Lower lobe of right lung (tissue), 2 donors: ENCODE measurements around the gene NRN1. TPM values are rescaled to one million over a fixed set of nuclear protein-coding genes. Genes with fewer than 3 reads are reported as not detected.

Experiments
- ATAC-seq, 2 donors: fragments of 200-7000 bp; cut with Tn5 transposase; one replicate each; pipeline ENCODE4 v1.9.1; 2020 to 2022; ENCODE audit warnings: mild to moderate bottlenecking in 2 of 2, moderate library complexity in 2 of 2
- DNase-seq: peaks from one replicate; pipeline ENCODE4 v3.0.0-alpha.2; 2020
- H3K27ac ChIP-seq: fragments of 200-600 bp; one replicate; pipeline ENCODE4 v1.8.0; 2022
- H3K27me3 ChIP-seq: fragments of 200-600 bp; one replicate; pipeline ENCODE4 v1.8.0; 2022; ENCODE audit warnings: low read depth
- H3K36me3 ChIP-seq: fragments of 200-600 bp; one replicate; pipeline ENCODE4 v1.8.0; 2022; ENCODE audit warnings: mild to moderate bottlenecking
- H3K4me1 ChIP-seq: fragments of 200-600 bp; one replicate; pipeline ENCODE4 v1.8.0; 2022
- H3K4me3 ChIP-seq: fragments of 200-600 bp; one replicate; pipeline ENCODE4 v1.8.0; 2022; ENCODE audit warnings: mild to moderate bottlenecking
- H3K9me3 ChIP-seq: fragments of 200-600 bp; one replicate; pipeline ENCODE4 v1.8.0; 2022
- CTCF ChIP-seq: fragments of 200-600 bp; IDR thresholded peaks from one replicate; pipeline ENCODE4 v1.8.0; 2022; ENCODE audit warnings: antibody characterized with exemption, mild to moderate bottlenecking
- intact Hi-C: fragments of 100-400 bp; cut with DNase I; formaldehyde crosslinking; loops from one replicate; pipeline ENCODE4 v1.11.0; 2022
- total RNA-seq: library from RNA; stranded (reverse); fragmentation: NEBNext Ultra II Directional; extraction: Animal tissue kit (Norgen Biotek cat#: 25700); gene quantifications from one replicate; pipeline ENCODE4 v1.2.1, GENCODE V29; 2021
- donor health status: DM: no; HTN: yes; CAD: no; lungs with severe emphysema.

NRN1 gene
- total RNA-seq, 1 donor from 2014 or later: 15.0 TPM

- Histone ChIP-seq H3K4me3 (no peak overlapping the region), H3K36me3 (no peaks in the 10 kb centered on the region), H3K27ac (no peak overlapping the region), H3K27me3 (peaks cover 56% of the 10 kb centered on the region), H3K4me1 (peaks cover 22% of the 10 kb centered on the region), H3K9me3 (no peaks in the 10 kb centered on the region)
- ATAC-seq: no peak
- TF ChIP-seq CTCF: no peak
- DNase-seq: no peak
- intact Hi-C loops: no loop called here
Observed at GRCh38 chr6:5992551-5993225, 14.0 kb downstream of the NRN1 start.

- ATAC-seq: no peak
- no peak for TF ChIP-seq CTCF
Observed at GRCh38 chr6:5990786-5991185, 15.9 kb downstream of the NRN1 start.

GRCh38 chr6:5989141-5989723 is 17.5 kb downstream of the NRN1 start:
- peaks cover 21% of the 10 kb centered on the region for H3K27me3 ChIP-seq

More at GRCh38 chr6:5990786-5991185, 15.9 kb downstream of the NRN1 start:
- H3K27ac ChIP-seq: no peak overlapping the region
- no peaks in the 10 kb centered on the region for H3K9me3 ChIP-seq
- peaks cover 37% of the 10 kb centered on the region for H3K27me3 ChIP-seq
- intact Hi-C loops: no loop called here
- DNase-seq: no peak
- H3K36me3 ChIP-seq: no peaks in the 10 kb centered on the region
- H3K4me3 ChIP-seq: no peak overlapping the region
- H3K4me1 ChIP-seq: peaks cover 4% of the 10 kb centered on the region

GRCh38 chr6:5986861-5987260 is 19.9 kb downstream of the NRN1 start:
- no peak overlapping the region for H3K27ac ChIP-seq
- DNase-seq (no peak), ATAC-seq (no peak)
- H3K27me3 ChIP-seq: no peaks in the 10 kb centered on the region
- H3K9me3 ChIP-seq: no peaks in the 10 kb centered on the region
- H3K4me1 ChIP-seq: no peaks in the 10 kb centered on the region
- intact Hi-C loops: no loop called here
- no peak overlapping the region for H3K4me3 ChIP-seq
- no peaks in the 10 kb centered on the region for H3K36me3 ChIP-seq
- no peak for TF ChIP-seq CTCF

More at GRCh38 chr6:5989141-5989723, 17.5 kb downstream of the NRN1 start:
- TF ChIP-seq CTCF: no peak
- intact Hi-C loops: no loop called here
- DNase-seq (peak; percentile 77), ATAC-seq (peak; percentile 79 to 87)
- Histone ChIP-seq H3K4me1 (no peaks in the 10 kb centered on the region), H3K4me3 (no peak overlapping the region), H3K36me3 (no peaks in the 10 kb centered on the region), H3K27ac (no peak overlapping the region), H3K9me3 (no peaks in the 10 kb centered on the region)

GRCh38 chr6:5984150-5985089 is 22.3 kb downstream of the NRN1 start:
- no peak for DNase-seq
- Histone ChIP-seq H3K36me3 (no peaks in the 10 kb centered on the region), H3K27ac (no peak overlapping the region), H3K9me3 (no peaks in the 10 kb centered on the region), H3K4me1 (peaks cover 6% of the 10 kb centered on the region), H3K4me3 (no peak overlapping the region), H3K27me3 (no peaks in the 10 kb centered on the region)
- no peak for ATAC-seq
- TF ChIP-seq CTCF: no peak
- intact Hi-C loops: no loop called here
